Measurements from ENCODE around the gene KLF9. TPM values are rescaled to one million over a fixed set of nuclear protein-coding genes. Genes with fewer than 3 reads are reported as not detected.

The KLF9 gene
- polyA plus RNA-seq, 1 of the 3 experiments (the other 2 are of a cell fraction): 5.8 TPM

DNA sequence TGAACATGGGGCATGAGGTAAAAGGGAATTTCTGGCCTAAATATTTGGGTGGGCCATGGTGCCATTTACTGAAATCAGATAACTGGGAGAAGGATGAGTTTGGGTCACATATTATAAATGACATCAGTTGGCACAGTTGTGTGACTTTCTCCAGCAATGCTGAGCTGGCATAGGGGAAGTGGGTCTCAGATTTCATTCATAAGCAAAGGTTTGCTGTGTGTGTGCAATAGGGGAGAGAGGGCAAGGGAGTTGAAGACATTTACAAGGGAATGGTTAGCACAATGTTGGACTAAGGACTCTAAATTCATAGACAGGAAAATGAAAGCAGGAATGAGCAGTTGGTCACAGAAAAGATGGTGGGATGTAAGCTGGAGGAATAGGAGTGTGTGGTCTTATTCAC lies 47.8 kb upstream of the KLF9 start:
- POLR2A ChIA-PET: no interaction called here
- H3F3A ChIP-seq (replicated peaks; ENCODE audit: insufficient read depth): peaks cover 6% of the 10 kb centered on the region
- no peaks in the 10 kb centered on the region for H3K27me3 ChIP-seq (ENCODE audit: insufficient read depth)
- no peak overlapping the region for H2AFZ ChIP-seq (ENCODE audit: low read depth)
- no peak overlapping the region for H3K4me3 ChIP-seq (ENCODE audit: low read depth in 2 of 2, low read length in 1 of 2)
- H3K36me3 ChIP-seq (replicated peaks in 1 of 2; ENCODE audit: control insufficient read depth in 1 of 2, insufficient read depth in 2 of 2, low read length in 1 of 2): no peaks in the 10 kb centered on the region
- DNase-seq: no peak
- H3K4me1 ChIP-seq (ENCODE audit: control insufficient read depth in 1 of 2, insufficient read depth in 2 of 2, low read depth in 1 of 2, low read length in 1 of 2): no peaks in the 10 kb centered on the region
- H3K9ac ChIP-seq: no peak overlapping the region
- TF ChIP-seq FOXM1 (IDR thresholded peaks at IDR 0.05; ENCODE audit: low read depth) (no peak), TAF1 (IDR thresholded peaks at IDR 0.05; ENCODE audit: borderline replicate concordance, low read depth, low read length) (no peak), FOXJ3 (CRISPR knock-in tag; IDR thresholded peaks at IDR 0.05) (no peak), TCF12 (IDR thresholded peaks at IDR 0.05) (no peak), RXRA (IDR thresholded peaks at IDR 0.05; ENCODE audit: borderline replicate concordance, low read depth) (no peak), SMC3 (IDR thresholded peaks at IDR 0.05; ENCODE audit: low read depth, low read length) (no peak), ELF1 (IDR thresholded peaks at IDR 0.05) (no peak), RAD21 (IDR thresholded peaks at IDR 0.05; ENCODE audit: low read length) (no peak), CHD2 (IDR thresholded peaks at IDR 0.05; ENCODE audit: low read length, partially characterized antibody) (no peak), NFIC (IDR thresholded peaks at IDR 0.05; ENCODE audit: borderline replicate concordance) (no peak), POLR2AphosphoS5 (IDR thresholded peaks at IDR 0.05; ENCODE audit: low read depth, low read length) (no peak), EZH2phosphoT487 (IDR thresholded peaks at IDR 0.05; ENCODE audit: borderline replicate concordance, low read depth) (no peak), GABPA (IDR thresholded peaks at IDR 0.05; ENCODE audit: low read depth) (no peak), JUND (IDR thresholded peaks at IDR 0.05) (no peak)
- TF ChIP-seq, protein P1, sequence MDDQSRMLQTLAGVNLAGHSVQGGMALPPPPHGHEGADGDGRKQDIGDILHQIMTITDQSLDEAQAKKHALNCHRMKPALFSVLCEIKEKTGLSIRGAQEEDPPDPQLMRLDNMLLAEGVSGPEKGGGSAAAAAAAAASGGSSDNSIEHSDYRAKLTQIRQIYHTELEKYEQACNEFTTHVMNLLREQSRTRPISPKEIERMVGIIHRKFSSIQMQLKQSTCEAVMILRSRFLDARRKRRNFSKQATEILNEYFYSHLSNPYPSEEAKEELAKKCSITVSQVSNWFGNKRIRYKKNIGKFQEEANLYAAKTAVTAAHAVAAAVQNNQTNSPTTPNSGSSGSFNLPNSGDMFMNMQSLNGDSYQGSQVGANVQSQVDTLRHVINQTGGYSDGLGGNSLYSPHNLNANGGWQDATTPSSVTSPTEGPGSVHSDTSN (IDR thresholded peaks at IDR 0.05): no peak
- TF ChIP-seq, protein P2, sequence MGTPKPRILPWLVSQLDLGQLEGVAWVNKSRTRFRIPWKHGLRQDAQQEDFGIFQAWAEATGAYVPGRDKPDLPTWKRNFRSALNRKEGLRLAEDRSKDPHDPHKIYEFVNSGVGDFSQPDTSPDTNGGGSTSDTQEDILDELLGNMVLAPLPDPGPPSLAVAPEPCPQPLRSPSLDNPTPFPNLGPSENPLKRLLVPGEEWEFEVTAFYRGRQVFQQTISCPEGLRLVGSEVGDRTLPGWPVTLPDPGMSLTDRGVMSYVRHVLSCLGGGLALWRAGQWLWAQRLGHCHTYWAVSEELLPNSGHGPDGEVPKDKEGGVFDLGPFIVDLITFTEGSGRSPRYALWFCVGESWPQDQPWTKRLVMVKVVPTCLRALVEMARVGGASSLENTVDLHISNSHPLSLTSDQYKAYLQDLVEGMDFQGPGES (IDR thresholded peaks at IDR 0.05; ENCODE audit: low read depth, low read length): no peak
- TF ChIP-seq, protein P3, sequence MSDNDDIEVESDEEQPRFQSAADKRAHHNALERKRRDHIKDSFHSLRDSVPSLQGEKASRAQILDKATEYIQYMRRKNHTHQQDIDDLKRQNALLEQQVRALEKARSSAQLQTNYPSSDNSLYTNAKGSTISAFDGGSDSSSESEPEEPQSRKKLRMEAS (IDR thresholded peaks at IDR 0.05; ENCODE audit: low read depth): no peak
- no peaks in the 10 kb centered on the region for H3K9me3 ChIP-seq
- H3K4me2 ChIP-seq: no peak overlapping the region
- CTCF ChIA-PET: no interaction called here
- H3K79me2 ChIP-seq (ENCODE audit: insufficient read depth): no peaks in the 10 kb centered on the region
- no peaks in the 10 kb centered on the region for H4K20me1 ChIP-seq (ENCODE audit: insufficient read depth)
- H3K9me2 ChIP-seq: no peaks in the 10 kb centered on the region
- no peak overlapping the region for H3K27ac ChIP-seq (ENCODE audit: low read depth in 2 of 2, low read length in 1 of 2)

DNA sequence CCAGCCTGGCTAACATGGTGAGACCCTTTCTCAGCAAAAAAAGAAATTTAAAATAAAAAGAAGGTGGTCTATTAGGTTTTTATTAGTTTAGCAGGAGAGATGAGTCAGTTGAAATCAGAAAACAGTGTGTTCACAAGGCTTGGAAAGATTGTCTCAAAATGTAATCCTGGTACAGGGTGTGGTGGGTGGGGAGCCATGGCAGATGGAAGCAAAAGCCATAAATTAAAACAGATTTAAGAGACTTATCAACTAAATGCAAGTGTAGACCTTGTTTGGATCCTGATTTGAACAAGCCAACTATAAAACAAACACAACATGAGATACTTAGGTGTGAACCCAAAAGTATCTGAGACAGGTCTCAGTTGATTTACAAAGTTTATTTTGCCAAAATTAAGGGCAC lies 42.8 kb upstream of the KLF9 start:
- ChIA-PET POLR2A (interaction anchor here (0.6 kb wide), 1 partner anchor 589 kb away, joined by 4 read pairs; no protein-coding TSS in a partner anchor), CTCF (no interaction called here)
- no peak for DNase-seq
- no peaks in the 10 kb centered on the region for H3K9me2 ChIP-seq
- H2AFZ ChIP-seq (ENCODE audit: low read depth): no peak overlapping the region
- no peak overlapping the region for H3K4me2 ChIP-seq
- H3K4me1 ChIP-seq (ENCODE audit: control insufficient read depth in 1 of 2, insufficient read depth in 2 of 2, low read depth in 1 of 2, low read length in 1 of 2): no peaks in the 10 kb centered on the region
- H3K36me3 ChIP-seq (replicated peaks in 1 of 2; ENCODE audit: control insufficient read depth in 1 of 2, insufficient read depth in 2 of 2, low read length in 1 of 2): no peaks in the 10 kb centered on the region
- no peak overlapping the region for H3K27ac ChIP-seq (ENCODE audit: low read depth in 2 of 2, low read length in 1 of 2)
- no peaks in the 10 kb centered on the region for H3F3A ChIP-seq (replicated peaks; ENCODE audit: insufficient read depth)
- no peaks in the 10 kb centered on the region for H3K9me3 ChIP-seq
- no peak overlapping the region for H3K4me3 ChIP-seq (ENCODE audit: low read depth in 2 of 2, low read length in 1 of 2)
- H3K27me3 ChIP-seq (ENCODE audit: insufficient read depth): no peaks in the 10 kb centered on the region
- no peaks in the 10 kb centered on the region for H4K20me1 ChIP-seq (ENCODE audit: insufficient read depth)
- H3K79me2 ChIP-seq (ENCODE audit: insufficient read depth): no peaks in the 10 kb centered on the region
- H3K9ac ChIP-seq: no peak overlapping the region
- TF ChIP-seq, protein P4, sequence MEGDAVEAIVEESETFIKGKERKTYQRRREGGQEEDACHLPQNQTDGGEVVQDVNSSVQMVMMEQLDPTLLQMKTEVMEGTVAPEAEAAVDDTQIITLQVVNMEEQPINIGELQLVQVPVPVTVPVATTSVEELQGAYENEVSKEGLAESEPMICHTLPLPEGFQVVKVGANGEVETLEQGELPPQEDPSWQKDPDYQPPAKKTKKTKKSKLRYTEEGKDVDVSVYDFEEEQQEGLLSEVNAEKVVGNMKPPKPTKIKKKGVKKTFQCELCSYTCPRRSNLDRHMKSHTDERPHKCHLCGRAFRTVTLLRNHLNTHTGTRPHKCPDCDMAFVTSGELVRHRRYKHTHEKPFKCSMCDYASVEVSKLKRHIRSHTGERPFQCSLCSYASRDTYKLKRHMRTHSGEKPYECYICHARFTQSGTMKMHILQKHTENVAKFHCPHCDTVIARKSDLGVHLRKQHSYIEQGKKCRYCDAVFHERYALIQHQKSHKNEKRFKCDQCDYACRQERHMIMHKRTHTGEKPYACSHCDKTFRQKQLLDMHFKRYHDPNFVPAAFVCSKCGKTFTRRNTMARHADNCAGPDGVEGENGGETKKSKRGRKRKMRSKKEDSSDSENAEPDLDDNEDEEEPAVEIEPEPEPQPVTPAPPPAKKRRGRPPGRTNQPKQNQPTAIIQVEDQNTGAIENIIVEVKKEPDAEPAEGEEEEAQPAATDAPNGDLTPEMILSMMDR (IDR thresholded peaks at IDR 0.05): no peak
- TF ChIP-seq JUND (IDR thresholded peaks at IDR 0.05) (no peak), SMC3 (IDR thresholded peaks at IDR 0.05; ENCODE audit: low read depth, low read length) (no peak), TEAD4 (IDR thresholded peaks at IDR 0.05; ENCODE audit: borderline replicate concordance, insufficient read depth) (no peak), RXRA (IDR thresholded peaks at IDR 0.05; ENCODE audit: borderline replicate concordance, low read depth) (no peak)
